ENCODE results near the gene KRT6C.
"Not testable (repeated sequence)": the region's sequence is repeated elsewhere in the genome, so short reads cannot be mapped to it uniquely, and the experiment has no call there.

KRT6C gene

GRCh38 chr12:52473768-52474167, at the start of gene KRT6C:
KRT6C (minus strand) TSS chr12:52473805; CDS start chr12:52473737, 68 bp downstream.
- DNase-seq, result no peak

DNA sequence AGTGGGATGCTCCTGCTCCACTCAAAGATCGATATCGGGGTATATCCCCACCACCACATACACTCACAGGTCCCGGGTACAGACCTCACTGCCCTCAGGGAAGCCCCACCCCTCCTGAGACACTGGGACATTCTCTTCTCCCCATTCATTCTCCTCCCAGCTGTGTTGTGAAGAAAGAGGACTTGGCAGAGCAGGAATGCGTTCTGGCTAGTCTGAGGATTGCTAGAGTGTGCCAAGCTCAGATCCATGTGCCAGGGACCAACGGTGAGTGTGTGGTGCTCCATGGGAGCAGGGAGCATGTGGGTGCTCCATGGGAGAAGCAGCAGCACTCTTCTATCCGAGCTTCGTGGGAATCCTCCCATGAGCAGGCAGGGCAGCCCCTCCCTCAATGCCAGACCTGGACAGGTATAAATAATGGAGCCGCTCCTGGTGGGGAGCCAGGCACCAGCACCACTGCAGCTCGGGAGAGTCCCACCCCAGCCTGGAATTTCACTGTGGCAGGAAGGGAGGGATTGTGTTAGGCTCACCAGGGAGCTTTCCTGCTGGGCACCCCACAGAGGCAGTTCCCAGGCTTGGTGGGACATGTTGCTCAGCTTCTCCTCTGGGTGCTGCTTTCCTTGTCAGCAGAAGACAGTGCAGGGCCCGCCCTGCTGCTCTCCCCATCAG, 48.9 kb upstream of the KRT6C start:
- peak in 1 of 56 donors; percentile 31 for DNase-seq

DNA sequence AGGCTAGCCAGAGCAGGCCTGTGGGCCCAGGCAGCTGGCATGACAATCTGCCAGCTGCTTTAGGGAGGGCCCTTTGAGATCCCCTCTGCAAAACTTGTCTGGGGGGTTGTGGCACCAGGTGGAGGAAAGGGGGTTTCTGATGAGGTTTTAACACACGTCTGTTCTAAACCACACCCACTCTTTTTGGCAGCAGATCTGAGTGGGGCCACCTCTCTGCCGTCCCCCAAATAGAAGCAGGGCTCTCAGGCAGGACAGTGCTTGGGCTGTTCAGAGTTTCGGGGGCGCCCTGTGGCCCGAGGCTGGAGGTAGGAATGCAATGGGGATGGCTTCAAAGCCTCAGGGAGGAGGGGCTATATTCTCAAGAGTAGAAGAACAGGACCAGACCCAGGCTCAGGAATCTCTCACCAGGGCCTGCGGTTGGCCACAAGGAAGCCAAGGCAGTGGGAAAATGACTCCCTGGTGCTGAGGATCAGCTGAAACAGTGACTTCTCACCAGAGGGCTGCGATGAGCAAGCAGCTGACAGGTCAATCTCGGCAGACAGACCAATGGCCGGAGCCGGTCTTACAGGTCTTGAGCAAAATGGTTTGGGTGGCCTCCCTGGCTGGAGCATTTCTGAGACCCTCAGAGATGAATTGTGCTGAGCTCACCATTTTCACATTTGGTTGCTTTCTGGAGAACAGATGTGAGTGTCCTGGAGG, 48.1 kb upstream of the KRT6C start:
- DNase-seq, result no peak

DNA sequence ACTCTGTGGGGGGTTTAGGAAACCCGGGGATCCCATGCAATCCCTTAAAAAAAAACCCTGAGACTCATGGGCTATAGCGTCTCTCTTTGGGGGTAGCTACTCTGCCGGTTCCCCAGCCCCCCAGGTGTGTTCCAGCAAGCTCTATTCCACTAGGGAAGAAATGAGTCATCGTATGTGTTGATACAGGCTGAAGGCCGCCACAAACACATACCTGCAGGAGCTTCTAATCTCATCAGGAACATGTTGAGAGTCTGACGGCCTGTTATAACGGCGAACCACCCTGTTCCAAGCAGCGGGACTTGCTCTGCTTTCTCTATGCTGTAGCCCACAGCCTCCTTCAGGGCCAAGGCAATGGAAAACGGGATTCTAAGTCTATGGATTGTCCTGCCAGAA, 47.6 kb upstream of the KRT6C start:
- DNase-seq, result no peak

- no peak for DNase-seq
Measured at GRCh38 chr12:52519826-52520662, 46.4 kb upstream of the KRT6C start, which contains the start of gene KRT5. KRT5 (minus strand) TSS chr12:52520394; CDS start chr12:52520296, 98 bp downstream.

- no peak for DNase-seq
Measured at GRCh38 chr12:52519387-52519703, 45.7 kb upstream of the KRT6C start.

GRCh38 chr12:52518574-52519386, 45.2 kb upstream of the KRT6C start:
- no peak for DNase-seq

DNA sequence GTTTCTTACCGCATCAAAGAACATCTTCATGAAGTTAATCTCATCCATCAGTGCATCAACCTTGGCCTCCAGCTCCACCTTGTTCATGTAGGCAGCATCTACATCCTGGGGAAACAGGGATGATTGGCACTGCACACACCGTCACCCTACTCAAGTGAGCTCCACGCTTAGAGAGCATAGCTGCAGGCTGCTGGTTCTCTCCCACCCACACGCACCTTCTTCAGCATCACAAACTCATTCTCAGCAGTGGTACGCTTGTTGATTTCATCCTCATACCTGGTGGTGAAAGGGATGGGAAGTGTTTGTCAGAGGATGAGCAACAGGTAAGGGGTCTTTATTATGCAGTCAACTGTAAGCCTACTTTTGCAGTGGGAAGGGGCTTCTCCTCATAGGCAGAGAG, 44.3 kb upstream of the KRT6C start:
- DNase-seq, result peak in 23 of 56 donors; percentile 10 to 80 (median 56)

- no peak for DNase-seq
Measured at GRCh38 chr12:52517005-52517835, 43.6 kb upstream of the KRT6C start.

GRCh38 chr12:52515927-52516831, 42.6 kb upstream of the KRT6C start:
- no peak for DNase-seq

GRCh38 chr12:52515319-52515646, 41.7 kb upstream of the KRT6C start:
- no peak for DNase-seq

GRCh38 chr12:52514471-52515318, 41.1 kb upstream of the KRT6C start:
- no peak for DNase-seq

DNA sequence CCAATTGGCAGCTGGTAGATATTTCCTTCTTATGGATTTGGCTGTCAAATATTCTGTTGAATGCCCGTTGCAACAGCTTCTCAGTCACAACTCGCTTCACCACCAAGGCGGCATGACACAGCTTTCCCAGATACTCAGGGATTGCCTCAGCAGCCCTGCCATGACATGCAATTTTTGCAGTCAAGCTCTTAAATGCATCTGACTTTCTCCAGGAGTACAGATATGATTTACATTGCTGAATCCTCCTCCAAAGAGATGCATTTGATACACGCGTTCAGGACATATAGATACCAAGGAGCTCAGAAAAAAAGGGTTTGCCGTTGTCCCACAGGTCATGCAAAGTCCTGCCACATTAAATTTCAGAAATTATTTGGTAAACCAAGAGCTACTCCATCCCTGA, 40.1 kb upstream of the KRT6C start:
- DNase-seq, result no peak

DNA sequence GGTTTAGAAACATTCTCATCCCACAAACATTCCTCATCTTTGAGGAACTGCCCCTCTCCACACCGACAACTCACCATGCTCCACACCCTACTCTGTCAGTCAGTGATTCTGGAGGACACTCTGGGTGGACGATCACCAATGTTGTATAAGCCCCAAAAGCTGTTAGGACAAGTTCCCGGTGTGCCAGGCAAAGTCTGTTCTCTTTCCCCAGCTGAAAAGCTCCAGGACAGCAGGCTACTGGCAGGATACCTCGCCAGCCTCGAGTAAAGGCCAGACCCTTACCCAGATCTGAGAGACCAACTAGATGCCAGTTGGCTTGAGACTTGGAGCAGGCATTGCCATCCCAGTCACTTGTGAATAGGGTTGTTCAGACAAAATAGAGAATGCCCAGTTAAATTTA, 34.6 kb upstream of the KRT6C start:
- DNase-seq, result no peak

DNA sequence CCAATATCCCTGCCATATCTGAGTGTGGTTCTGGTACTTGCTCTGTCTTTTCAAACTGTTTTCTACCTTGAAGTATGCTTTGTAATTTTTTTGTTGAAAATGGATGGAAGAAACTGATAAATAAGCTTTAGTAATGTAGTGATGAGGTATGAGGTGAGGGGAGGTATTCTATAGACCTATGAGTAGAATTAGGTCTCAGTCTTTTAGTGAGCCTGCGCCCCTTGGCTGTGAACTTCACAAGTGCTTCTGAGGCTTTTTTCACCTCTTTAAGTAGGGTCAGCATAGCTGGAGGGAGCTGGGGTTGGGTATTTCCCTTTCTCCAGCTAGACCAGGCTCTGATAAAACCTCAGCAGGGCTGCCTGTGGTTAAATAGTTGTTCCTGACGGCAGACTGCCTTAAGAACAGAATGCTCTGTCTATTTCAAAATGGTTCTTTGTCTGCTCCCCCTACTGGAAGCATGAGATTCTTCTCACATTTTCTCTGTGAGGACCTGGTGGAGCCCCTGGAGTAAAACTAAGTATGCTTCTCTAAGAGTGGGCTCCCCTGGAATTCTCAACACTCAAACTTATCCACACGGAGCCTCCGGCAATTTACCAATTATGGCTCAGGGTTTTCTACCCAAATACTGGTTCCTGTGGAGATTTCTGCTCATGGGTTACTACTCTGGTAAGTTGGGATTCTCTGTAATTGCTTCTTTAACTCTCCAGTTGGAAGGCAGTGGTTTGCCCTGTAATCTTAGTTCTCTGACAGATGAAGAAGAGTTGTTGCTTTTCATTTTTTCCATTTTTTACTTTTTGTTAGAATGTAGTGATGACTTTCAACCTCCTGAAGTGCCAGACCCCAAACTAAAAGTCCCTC, 33.5 kb upstream of the KRT6C start:
- DNase-seq, result no peak

DNA sequence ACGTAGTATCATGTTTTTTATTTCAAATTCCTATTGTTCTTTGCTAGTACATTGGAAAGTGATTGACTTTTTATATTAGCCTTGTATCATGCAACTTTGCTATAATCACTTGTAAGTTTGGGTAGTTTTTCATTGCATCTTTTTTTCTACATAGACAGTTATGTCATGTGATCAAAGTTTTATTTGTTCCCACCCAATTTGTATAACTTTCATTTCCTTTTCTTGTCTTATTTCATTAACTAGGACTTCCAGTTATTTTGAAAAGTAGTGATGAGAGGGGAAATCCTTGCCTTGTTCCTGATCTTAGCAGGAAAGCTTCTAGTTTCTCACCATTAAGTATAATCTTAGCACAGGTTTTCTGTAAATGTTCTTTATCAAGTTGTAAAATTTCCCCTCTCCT, 29.3 kb upstream of the KRT6C start:
- no peak for DNase-seq

- no peak for DNase-seq
Measured at GRCh38 chr12:52501490-52501889, 27.9 kb upstream of the KRT6C start.

- not testable (repeated sequence) for DNase-seq
Measured at GRCh38 chr12:52500574-52500973, 27.0 kb upstream of the KRT6C start.
